GM21381 (cell line): Measurements from ENCODE around the gene HK2.
"Not testable (repeated sequence)": the region's sequence is repeated elsewhere in the genome, so short reads cannot be mapped to it uniquely, and the experiment has no call there.

ENCODE experiments used
- ATAC-seq: cut with Tn5 transposase; IDR thresholded peaks from one replicate; pipeline ENCODE4 v1.9.1; 2021; ENCODE audit warnings: mild to moderate bottlenecking, moderate library complexity; ENCODE audit not compliant: unreplicated experiment

The HK2 gene

GRCh38 chr2:74833418-74834233, at the start of gene HK2:
TSS of gene HK2 (plus strand) at chr2:74834127. CDS start at chr2:74834581, 454 bp downstream.
- ATAC-seq, result peak; percentile 75

- no peak for ATAC-seq
Observed at GRCh38 chr2:74789271-74789670, 44.7 kb upstream of the HK2 start.

GRCh38 chr2:74792282-74792681, 41.6 kb upstream of the HK2 start:
- ATAC-seq, result no peak

DNA sequence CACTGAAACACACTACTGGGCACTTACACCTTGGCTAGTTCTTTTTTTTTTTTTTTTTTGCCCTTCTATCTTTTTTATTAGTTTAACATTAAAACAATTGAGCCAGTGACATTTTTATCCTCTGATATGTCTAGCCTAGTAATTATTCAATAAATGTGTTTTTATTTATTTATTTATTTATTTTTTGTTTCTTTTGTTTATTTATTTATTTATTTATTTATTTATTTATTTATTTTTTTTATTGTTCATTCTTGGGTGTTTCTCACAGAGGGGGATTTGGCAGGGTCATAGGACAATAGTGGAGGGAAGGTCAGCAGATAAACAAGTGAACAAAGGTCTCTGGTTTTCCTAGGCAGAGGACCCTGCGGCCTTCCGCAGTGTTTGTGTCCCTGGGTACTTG, 39.0 kb upstream of the HK2 start:
- ATAC-seq, result not testable (repeated sequence)

DNA sequence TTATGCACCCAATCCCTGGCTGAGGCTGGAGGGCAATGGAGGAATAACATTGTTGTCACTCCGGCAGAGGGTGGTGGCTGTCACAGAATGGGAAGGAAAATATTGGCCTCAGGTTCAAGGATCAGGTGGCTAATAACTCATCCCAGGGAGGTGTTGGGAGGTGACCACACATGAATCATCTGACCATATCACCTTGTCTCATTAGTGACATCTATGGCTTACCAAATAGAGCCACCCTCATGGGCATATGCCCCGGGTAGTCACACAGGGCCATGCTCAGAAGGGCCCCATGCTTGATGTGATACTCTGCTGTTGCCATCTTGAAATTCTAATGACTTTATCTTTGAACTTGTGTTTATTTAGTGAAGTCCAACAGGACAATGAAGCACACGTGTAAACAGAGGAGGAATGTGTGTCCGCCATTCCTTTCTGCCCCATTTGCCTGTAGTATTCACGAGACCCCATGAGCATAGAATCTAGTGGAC, 27.5 kb upstream of the HK2 start:
- no peak for ATAC-seq

- no peak for ATAC-seq
Observed at GRCh38 chr2:74806920-74807319, 27.0 kb upstream of the HK2 start.

- no peak for ATAC-seq
Observed at GRCh38 chr2:74812787-74813590, 20.9 kb upstream of the HK2 start.

- ATAC-seq, result no peak
Observed at GRCh38 chr2:74814102-74814501, 19.8 kb upstream of the HK2 start.

DNA sequence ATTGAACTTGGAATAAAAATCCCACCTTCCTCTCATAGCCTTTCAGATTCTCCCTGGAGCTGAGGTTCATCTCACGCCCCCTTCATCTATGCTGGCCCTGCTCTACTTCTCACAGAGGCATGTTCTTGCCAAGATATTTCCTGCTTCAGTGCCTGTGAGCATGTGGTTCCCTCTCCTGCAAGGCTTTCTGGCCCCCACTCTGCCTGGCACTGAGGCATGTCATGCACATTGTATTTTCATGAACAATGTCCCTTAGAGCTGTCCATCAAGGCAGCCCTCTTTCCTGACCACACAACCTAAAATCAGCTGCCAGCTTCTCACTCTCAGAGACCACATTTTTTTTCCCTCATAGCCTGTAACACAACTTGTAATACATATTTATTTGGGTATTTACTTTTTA, 18.0 kb upstream of the HK2 start:
- ATAC-seq, result no peak

- peak; percentile 51 for ATAC-seq
Observed at GRCh38 chr2:74816540-74817303, 17.2 kb upstream of the HK2 start.

DNA sequence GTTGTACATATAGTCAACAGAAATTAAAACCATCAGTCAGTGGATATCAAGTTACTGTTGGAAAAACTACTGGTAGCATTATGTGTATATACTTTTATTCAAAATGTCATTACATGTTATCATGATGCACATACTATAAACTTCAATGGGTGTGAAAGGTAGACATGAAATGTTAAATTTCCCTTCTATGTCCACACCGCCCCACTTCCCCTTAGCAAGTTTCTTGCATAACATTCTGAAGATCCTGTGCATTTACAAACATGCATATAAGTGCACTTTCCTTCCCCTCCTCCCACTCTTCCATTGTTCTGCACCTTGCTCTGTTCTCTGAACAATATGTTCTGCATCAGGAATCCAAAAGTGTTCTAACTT, 16.6 kb upstream of the HK2 start:
- ATAC-seq, result no peak

DNA sequence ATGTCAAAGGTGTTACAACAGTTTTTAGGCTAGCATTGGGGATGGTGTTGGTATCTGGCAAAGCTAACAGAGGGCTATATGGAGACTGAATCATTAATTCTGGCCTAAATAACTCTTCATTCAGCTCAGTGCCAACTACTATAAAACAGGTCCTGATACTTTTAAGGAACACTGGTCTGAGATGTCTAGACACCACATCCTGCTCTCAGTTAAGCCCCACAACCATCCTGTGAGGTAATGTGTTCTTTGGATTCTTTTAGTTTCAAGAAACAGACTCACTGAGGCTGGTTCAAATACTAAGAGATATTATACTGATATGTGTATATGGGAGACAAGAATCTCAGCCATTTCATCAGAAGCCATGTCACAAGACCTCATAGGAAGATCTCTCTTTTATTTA, 14.2 kb upstream of the HK2 start:
- ATAC-seq, result no peak

DNA sequence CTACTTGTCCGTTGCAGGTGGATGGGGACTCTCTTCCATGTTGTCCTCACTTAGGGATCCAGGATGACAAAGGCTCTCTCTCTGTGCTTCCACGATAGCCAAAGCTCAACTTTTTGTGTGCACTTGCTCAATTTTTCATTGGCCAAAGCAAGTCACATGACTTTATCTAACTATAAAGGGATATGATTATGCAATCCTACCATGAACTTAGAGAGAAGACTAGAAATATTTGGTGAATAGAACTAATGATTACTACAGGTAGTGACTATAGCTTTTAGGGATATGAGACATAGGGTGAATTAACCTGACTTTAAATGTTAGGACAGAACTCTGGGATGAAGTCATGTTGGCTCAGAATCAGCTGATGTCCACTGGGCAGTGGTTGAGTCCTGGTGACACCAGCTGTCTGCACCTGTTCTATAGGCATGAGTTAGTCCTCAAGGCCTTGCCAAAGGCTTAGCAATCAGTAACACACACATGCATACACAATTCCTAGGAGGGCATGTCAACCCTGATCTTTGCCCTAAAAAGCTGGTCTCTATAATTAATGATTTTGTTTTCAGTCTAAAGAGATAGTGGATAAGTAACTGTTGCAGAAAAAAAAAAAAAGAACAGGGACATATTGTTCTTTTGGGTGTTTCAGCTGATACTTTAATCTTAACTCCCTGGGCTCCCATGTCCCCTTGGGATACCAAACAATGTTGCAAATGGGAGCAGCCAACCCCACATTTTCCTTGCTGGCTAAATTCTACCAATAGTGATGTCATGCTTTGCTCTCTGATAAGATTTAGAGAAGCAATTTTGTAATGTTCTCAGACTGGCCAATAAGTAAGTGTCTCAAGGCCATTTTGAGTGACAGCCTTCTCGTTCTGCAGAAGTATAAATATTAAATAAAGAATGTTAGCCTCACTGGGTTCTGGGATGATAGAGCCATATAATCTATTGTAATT, 12.5 kb upstream of the HK2 start:
- no peak for ATAC-seq

DNA sequence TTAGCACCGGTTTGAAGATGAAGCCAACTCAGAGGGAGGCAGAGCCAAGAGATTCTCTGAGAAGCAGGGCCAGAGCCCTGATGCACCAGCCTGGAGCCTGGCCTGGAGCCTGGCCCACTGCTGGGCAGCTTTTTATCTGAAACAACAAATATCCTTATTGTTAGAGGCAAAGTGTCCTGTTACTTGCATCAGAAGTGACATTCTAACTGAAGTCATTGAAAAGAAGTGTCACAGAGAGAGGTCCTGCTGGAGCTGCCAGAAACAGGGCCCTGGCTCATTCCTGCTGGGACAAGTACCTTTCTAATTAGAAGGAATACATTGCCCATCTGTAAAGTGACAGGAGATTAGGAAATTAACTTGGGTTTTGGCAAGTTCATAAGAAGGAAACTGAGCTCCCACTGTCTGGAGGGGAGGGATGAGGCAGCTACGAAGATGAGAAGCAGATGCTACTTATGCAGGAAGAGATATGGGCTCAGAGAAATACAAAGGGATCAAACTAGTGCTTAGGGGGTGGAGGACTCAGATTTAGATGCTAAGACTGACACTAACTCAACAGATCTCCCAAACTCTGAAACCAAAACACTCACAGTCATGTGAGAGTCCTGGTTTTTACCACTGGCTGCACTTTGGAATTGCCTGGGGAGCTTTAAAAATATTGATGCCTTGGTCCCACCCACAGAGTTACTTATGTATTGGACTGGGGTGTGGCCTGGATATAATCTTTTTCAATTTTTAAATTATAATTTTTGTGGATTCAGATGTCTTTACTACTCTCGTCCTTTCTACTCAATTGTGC, 11.0 kb upstream of the HK2 start:
- ATAC-seq, result no peak

DNA sequence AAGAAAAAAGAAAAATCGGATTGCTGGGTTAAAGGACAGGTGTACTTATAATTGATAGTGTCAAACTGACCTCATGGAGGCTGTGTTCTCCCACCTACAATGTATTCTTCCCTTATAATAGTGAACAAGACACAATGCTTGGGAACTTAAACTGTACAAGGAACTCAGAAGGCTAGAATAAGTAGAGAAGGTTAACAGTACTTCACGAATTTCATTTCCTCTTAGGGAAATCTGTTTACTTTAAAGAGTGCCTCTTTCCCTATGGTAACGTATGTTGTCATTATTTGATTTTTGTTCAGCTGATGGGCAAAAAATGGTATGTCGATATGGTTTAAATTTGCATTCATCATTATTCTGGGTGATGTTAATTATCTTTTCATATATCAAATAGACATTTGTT, 9.2 kb upstream of the HK2 start:
- no peak for ATAC-seq

DNA sequence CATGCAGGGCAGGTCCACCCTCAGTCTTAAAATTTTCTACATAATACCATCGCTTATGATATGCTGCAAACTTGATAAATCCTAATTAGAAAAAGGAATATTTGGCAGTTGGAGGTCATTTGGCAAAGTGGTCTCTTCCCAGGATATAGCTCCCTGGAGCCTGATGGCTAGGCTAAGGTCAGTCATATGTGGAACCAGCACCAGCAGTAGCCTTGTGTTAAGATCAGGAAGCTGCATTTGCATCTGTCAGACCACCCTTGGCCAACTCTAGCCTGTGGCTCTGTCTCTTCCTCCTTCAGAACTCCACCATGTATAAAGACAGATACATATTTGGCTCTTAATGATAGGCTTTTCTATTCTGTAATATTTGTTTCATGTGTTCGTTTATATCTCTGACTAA, 5.4 kb upstream of the HK2 start:
- no peak for ATAC-seq

GRCh38 chr2:74831693-74832530, 2.0 kb upstream of the HK2 start:
- no peak for ATAC-seq

DNA sequence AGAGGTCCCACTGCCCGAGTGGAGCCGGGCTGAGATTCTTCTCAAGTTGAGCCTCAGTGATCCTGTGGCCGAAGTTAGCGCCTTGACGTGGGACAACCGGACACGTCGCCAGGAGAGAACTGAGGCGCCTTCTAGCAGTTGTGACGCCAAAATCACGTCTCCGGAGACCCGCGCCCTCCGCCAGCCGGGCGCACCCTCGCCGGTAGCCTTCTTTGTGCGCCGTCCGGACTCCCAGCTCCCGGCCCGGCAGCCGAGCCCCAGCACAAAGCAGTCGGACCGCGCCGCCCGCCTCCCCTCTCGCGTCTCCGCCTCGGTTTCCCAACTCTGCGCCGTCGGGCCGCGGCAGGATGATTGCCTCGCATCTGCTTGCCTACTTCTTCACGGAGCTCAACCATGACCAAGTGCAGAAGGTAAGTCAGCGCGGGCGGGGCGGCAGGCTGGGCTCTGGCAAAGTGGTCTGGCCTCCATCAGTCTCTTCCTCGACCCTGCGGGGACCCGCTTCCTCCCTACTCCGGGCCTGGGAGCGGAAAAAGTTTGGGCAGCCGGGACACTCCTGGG, 386 bp downstream of the HK2 start:
- ATAC-seq, result peak; percentile 11
